ENCODE data around the gene LRRC43.

DNA sequence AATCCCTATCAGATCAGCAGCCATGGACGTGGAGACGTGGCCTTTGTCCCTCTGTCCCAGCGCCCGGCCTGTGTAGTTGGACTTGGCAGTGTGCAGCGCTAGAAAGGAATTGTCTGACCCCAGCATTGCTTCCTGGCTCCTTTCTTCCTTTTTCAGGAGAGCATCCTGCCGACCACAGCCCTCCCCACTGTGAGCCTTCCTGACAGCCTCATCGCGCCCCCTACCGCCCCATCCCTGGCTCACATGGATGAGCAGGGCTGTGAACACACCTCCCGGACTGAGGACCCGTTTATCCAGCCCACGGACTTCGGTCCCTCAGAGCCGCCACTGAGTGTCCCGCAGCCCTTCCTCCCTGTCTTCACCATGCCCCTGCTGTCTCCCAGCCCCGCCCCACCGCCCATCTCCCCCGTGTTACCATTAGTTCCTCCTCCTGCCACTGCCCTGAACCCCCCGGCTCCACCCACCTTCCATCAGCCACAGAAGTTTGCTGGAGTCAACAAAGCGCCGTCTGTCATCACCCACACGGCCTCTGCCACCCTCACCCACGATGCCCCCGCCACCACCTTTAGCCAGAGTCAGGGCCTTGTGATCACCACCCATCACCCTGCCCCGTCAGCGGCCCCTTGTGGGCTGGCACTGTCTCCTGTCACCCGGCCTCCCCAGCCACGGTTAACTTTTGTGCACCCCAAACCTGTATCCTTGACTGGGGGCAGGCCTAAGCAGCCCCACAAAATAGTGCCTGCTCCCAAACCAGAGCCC lies 49.6 kb upstream of the LRRC43 start:
- TF ChIP-seq, protein P1, sequence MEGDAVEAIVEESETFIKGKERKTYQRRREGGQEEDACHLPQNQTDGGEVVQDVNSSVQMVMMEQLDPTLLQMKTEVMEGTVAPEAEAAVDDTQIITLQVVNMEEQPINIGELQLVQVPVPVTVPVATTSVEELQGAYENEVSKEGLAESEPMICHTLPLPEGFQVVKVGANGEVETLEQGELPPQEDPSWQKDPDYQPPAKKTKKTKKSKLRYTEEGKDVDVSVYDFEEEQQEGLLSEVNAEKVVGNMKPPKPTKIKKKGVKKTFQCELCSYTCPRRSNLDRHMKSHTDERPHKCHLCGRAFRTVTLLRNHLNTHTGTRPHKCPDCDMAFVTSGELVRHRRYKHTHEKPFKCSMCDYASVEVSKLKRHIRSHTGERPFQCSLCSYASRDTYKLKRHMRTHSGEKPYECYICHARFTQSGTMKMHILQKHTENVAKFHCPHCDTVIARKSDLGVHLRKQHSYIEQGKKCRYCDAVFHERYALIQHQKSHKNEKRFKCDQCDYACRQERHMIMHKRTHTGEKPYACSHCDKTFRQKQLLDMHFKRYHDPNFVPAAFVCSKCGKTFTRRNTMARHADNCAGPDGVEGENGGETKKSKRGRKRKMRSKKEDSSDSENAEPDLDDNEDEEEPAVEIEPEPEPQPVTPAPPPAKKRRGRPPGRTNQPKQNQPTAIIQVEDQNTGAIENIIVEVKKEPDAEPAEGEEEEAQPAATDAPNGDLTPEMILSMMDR (IDR thresholded peaks at IDR 0.05; ENCODE audit: poor library complexity, severe bottlenecking), result no peak
- TF ChIP-seq MXI1 (conservative IDR thresholded peaks at IDR 0.05; ENCODE audit: poor library complexity, severe bottlenecking) (no peak), POLR2AphosphoS5 (IDR thresholded peaks at IDR 0.05) (no peak), RAD21 (conservative IDR thresholded peaks at IDR 0.05) (no peak), TAF1 (IDR thresholded peaks at IDR 0.05; ENCODE audit: low read depth) (no peak), EP300 (conservative IDR thresholded peaks at IDR 0.05; ENCODE audit: poor library complexity, severe bottlenecking) (no peak), EZH2 (IDR thresholded peaks at IDR 0.05; ENCODE audit: borderline replicate concordance, insufficient read depth, low read length, poor library complexity, severe bottlenecking) (no peak), SMC3 (conservative IDR thresholded peaks at IDR 0.05; ENCODE audit: poor library complexity) (no peak)
- TF ChIP-seq, protein P2, sequence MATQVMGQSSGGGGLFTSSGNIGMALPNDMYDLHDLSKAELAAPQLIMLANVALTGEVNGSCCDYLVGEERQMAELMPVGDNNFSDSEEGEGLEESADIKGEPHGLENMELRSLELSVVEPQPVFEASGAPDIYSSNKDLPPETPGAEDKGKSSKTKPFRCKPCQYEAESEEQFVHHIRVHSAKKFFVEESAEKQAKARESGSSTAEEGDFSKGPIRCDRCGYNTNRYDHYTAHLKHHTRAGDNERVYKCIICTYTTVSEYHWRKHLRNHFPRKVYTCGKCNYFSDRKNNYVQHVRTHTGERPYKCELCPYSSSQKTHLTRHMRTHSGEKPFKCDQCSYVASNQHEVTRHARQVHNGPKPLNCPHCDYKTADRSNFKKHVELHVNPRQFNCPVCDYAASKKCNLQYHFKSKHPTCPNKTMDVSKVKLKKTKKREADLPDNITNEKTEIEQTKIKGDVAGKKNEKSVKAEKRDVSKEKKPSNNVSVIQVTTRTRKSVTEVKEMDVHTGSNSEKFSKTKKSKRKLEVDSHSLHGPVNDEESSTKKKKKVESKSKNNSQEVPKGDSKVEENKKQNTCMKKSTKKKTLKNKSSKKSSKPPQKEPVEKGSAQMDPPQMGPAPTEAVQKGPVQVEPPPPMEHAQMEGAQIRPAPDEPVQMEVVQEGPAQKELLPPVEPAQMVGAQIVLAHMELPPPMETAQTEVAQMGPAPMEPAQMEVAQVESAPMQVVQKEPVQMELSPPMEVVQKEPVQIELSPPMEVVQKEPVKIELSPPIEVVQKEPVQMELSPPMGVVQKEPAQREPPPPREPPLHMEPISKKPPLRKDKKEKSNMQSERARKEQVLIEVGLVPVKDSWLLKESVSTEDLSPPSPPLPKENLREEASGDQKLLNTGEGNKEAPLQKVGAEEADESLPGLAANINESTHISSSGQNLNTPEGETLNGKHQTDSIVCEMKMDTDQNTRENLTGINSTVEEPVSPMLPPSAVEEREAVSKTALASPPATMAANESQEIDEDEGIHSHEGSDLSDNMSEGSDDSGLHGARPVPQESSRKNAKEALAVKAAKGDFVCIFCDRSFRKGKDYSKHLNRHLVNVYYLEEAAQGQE (IDR thresholded peaks at IDR 0.05; ENCODE audit: borderline replicate concordance), result no peak

Data from neural cell (in vitro differentiated cells).